Left ventricle myocardium inferior (tissue), 1 donor: ENCODE measurements around the gene XRCC4. TPM values are rescaled to one million over a fixed set of nuclear protein-coding genes. Genes with fewer than 3 reads are reported as not detected.

Source experiments
- DNase-seq: peaks from one replicate; pipeline ENCODE4 v3.0.0-alpha.2; 2020
- H3K27ac ChIP-seq: fragments of 200-600 bp; replicated peaks from 2 replicates; pipeline ENCODE4 v1.8.0; 2021
- H3K27me3 ChIP-seq: fragments of 200-600 bp; 2 replicates; pipeline ENCODE4 v1.8.0; 2021; ENCODE audit warnings: low read depth
- H3K36me3 ChIP-seq: fragments of 200-600 bp; 2 replicates; pipeline ENCODE4 v1.8.0; 2021
- H3K4me1 ChIP-seq: fragments of 200-600 bp; 2 replicates; pipeline ENCODE4 v1.8.0; 2021
- H3K4me3 ChIP-seq: fragments of 200-600 bp; 2 replicates; pipeline ENCODE4 v1.8.0; 2021; ENCODE audit warnings: mild to moderate bottlenecking, moderate library complexity
- H3K9me3 ChIP-seq: fragments of 200-600 bp; replicated peaks from 2 replicates; pipeline ENCODE4 v1.8.0; 2021
- CTCF ChIP-seq: fragments of 200-600 bp; IDR thresholded peaks from 2 replicates; pipeline ENCODE4 v1.8.0; 2021; ENCODE audit warnings: antibody characterized with exemption, mild to moderate bottlenecking, borderline replicate concordance
- intact Hi-C: fragments of 100-400 bp; cut with micrococcal nuclease; formaldehyde crosslinking; loops from one replicate; pipeline ENCODE4 v1.11.0; 2022
- total RNA-seq: library from RNA; stranded (reverse); fragmentation: NEBNext Ultra II Directional; extraction: Animal tissue kit (Norgen Biotek cat#: 25700); gene quantifications from one replicate; pipeline ENCODE4 v1.2.1, GENCODE V29; 2021
- donor health status: DM: no; HTN: yes; CAD: no; lungs with severe emphysema.

XRCC4 gene
- total RNA-seq, 1 donor from 2014 or later: 5.2 TPM

GRCh38 chr5:83090169-83090568 is 12.8 kb downstream of the XRCC4 start:
- peaks cover 4% of the 10 kb centered on the region for H3K36me3 ChIP-seq
- no peak for DNase-seq
- H3K4me1 ChIP-seq: no peaks in the 10 kb centered on the region
- no peaks in the 10 kb centered on the region for H3K27me3 ChIP-seq
- no peak overlapping the region for H3K4me3 ChIP-seq
- no peak for TF ChIP-seq CTCF
- intact Hi-C loops: no loop called here
- H3K27ac ChIP-seq: no peak overlapping the region
- peaks cover 34% of the 10 kb centered on the region for H3K9me3 ChIP-seq

GRCh38 chr5:83092619-83093018 is 15.3 kb downstream of the XRCC4 start:
- DNase-seq: no peak
- Histone ChIP-seq H3K36me3 (peaks cover 4% of the 10 kb centered on the region), H3K27ac (no peak overlapping the region), H3K27me3 (no peaks in the 10 kb centered on the region), H3K9me3 (peaks cover 34% of the 10 kb centered on the region), H3K4me1 (peaks cover 5% of the 10 kb centered on the region), H3K4me3 (no peak overlapping the region)
- no peak for TF ChIP-seq CTCF
- intact Hi-C loops: no loop called here

- TF ChIP-seq CTCF: no peak
Measured at GRCh38 chr5:83093692-83094091, 16.3 kb downstream of the XRCC4 start.

GRCh38 chr5:83095163-83095956 is 18.0 kb downstream of the XRCC4 start:
- Histone ChIP-seq H3K36me3 (peaks cover 4% of the 10 kb centered on the region), H3K27me3 (no peaks in the 10 kb centered on the region), H3K9me3 (peaks cover 34% of the 10 kb centered on the region), H3K27ac (no peak overlapping the region), H3K4me1 (peaks cover 27% of the 10 kb centered on the region), H3K4me3 (no peak overlapping the region)
- no peak for TF ChIP-seq CTCF
- DNase-seq: no peak
- intact Hi-C loops: no loop called here

More at GRCh38 chr5:83093692-83094091, 16.3 kb downstream of the XRCC4 start:
- H3K4me3 ChIP-seq: no peak overlapping the region
- peaks cover 4% of the 10 kb centered on the region for H3K36me3 ChIP-seq
- no peak for DNase-seq
- peaks cover 34% of the 10 kb centered on the region for H3K9me3 ChIP-seq
- intact Hi-C loops: no loop called here
- H3K27me3 ChIP-seq: no peaks in the 10 kb centered on the region
- H3K4me1 ChIP-seq: peaks cover 15% of the 10 kb centered on the region
- H3K27ac ChIP-seq: no peak overlapping the region

- Histone ChIP-seq H3K27ac (no peak overlapping the region), H3K4me3 (no peak overlapping the region), H3K4me1 (peaks cover 33% of the 10 kb centered on the region), H3K27me3 (no peaks in the 10 kb centered on the region), H3K9me3 (peaks cover 34% of the 10 kb centered on the region), H3K36me3 (peaks cover 4% of the 10 kb centered on the region)
- intact Hi-C loops: no loop called here
- no peak for TF ChIP-seq CTCF
- DNase-seq: no peak
Measured at GRCh38 chr5:83095957-83096539, 18.7 kb downstream of the XRCC4 start.
